NT2/D1 (cell line): ENCODE data around the gene PRAME.
"Not testable (repeated sequence)": the region's sequence is repeated elsewhere in the genome, so short reads cannot be mapped to it uniquely, and the experiment has no call there.

Experiments
- SUZ12 ChIP-seq: IDR thresholded peaks from 2 replicates; pipeline ENCODE4 v1.6.1; 2011; ENCODE audit not compliant: insufficient read length, insufficient read depth; ENCODE audit errors: extremely low read depth
- YY1 ChIP-seq: IDR thresholded peaks from 2 replicates; pipeline ENCODE4 v1.6.1; 2011; ENCODE audit not compliant: insufficient read length, insufficient read depth

- TF ChIP-seq YY1, SUZ12: not testable (repeated sequence)
These were observed 49.0 kb upstream of the PRAME start for GRCh38 chr22:22608022-22608421.
